Daoy (cell line): Measurements from ENCODE around the gene HELZ2. TPM values are rescaled to one million over a fixed set of nuclear protein-coding genes. Genes with fewer than 3 reads are reported as not detected.
"Not testable (repeated sequence)": the region's sequence is repeated elsewhere in the genome, so short reads cannot be mapped to it uniquely, and the experiment has no call there.

Source experiments
- DNase-seq: peaks from one replicate; pipeline ENCODE4 v3.0.0-alpha.2; 2015; ENCODE audit warnings: low read depth
- total RNA-seq: library from RNA; depleted of rRNA; stranded (reverse); fragments of >200 nt; shearing (Covaris generic); gene quantifications from 2 replicates; pipeline ENCODE4 v1.2.3, GENCODE V29; 2014; rRNA removed

The HELZ2 gene, protein sequence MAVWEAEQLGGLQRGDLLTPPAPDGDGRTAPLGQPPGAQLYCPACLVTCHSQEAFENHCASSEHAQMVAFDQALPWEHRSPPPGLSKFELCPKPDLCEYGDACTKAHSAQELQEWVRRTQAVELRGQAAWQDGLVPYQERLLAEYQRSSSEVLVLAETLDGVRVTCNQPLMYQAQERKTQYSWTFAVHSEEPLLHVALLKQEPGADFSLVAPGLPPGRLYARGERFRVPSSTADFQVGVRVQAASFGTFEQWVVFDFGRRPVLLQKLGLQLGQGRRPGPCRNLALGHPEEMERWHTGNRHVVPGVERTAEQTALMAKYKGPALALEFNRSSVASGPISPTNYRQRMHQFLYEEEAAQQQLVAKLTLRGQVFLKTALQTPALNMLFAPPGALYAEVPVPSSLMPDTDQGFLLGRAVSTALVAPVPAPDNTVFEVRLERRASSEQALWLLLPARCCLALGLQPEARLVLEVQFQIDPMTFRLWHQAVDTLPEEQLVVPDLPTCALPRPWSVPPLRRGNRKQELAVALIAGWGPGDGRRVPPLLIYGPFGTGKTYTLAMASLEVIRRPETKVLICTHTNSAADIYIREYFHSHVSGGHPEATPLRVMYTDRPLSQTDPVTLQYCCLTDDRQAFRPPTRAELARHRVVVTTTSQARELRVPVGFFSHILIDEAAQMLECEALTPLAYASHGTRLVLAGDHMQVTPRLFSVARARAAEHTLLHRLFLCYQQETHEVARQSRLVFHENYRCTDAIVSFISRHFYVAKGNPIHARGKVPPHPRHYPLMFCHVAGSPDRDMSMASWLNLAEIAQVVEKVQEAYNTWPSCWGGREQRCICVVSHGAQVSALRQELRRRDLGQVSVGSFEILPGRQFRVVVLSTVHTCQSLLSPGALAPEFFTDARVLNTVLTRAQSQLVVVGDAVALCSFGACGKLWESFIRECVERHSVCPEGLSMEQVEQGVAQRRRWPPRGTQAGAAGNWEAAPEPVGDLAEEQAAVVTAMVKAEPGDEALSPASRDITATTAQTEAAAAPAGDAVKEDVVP (N-terminal part only)
- total RNA-seq, result 19.2 and 19.3 TPM in 2 replicates

GRCh38 chr20:63574156-63574828 is at the start of gene HELZ2:
TSS of gene HELZ2 (minus strand) at chr20:63574239. CDS start at chr20:63572385, 1,854 bp downstream.
- DNase-seq, result peak; percentile 83

- no peak for DNase-seq
Measured at GRCh38 chr20:63622732-63623131, 48.7 kb upstream of the HELZ2 start.

DNA sequence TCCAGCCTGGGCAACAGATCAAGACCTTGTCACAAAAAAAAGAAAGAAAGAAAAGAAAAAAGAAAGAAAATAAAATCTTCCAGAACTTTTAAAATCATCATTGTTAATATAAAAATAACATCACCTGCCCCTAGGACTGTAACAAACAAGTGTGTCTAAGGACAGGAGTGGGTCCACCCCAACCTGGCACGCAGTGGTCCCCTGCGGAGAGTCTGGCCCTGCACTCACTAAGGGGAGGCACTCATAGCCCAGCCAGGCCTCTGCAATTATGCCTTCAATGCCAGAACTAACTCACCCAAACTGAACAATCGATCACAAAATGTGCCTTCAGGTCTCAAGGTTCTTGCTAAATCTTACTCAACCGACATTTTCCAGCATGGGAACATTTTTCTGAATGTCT is 48.1 kb upstream of the HELZ2 start:
- DNase-seq, result no peak

- DNase-seq, result no peak
Measured at GRCh38 chr20:63620991-63621390, 47.0 kb upstream of the HELZ2 start.

DNA sequence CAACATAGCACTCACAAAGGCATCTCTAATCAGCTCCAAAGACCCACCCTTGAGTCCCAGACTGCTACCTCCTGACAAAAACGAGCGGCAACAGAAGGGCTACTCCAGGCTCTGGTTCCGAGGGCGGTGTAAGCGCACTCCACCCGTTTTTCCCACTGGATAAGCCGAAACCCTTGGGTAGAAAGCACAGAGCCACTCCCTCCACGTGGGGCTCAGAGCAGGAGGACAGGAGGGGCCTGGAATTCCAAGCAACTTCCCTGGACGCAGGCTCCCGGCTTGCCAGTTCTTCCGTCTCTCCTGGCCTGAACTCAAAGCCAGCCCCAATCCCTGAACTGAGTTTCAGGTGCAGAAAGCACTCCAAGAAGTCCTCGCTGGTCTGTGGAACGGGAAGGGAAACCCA is 45.5 kb upstream of the HELZ2 start:
- no peak for DNase-seq

DNA sequence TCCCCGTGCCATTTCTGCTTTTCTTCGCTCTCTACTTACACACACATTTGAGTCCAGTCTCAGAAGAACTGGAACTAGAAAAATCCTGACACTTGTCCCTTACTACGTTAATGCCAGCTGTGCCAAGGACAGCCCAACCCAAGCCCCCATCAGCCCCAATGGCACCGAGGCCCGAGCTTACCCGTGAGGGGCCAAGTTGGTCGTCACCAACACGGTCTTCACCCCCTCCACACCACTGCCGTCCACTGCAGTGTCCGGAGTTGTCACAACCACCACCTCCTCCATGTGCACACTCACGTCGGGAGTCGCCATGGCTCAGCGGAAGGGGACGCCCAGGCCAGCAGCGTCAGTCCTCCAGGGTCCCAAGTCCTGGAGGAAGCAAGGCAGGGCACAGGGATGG is 45.0 kb upstream of the HELZ2 start:
- DNase-seq, result no peak

- DNase-seq, result no peak
Measured at GRCh38 chr20:63618291-63618980, 44.4 kb upstream of the HELZ2 start.

DNA sequence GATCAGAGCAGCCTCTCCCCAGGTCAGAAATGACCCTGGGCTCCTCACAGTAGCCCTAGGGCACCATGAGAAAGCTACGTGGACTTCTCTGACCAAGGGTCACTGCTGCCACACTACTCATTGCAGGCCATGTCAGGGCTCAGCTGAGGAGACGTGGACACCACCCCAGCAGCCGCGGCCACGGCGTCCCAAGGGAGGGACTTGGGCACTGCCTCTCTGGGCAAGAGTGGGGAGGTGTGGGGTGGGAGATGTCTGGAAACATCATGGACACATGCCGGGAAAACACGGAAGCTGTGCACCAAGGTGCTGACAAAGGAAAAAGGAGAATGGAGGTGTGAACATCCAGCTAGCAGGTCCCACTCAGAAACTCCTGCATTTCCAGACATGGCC is 43.8 kb upstream of the HELZ2 start:
- DNase-seq, result no peak

GRCh38 chr20:63617092-63617875 is 43.2 kb upstream of the HELZ2 start:
- DNase-seq, result no peak

GRCh38 chr20:63613863-63614594 is 40.0 kb upstream of the HELZ2 start:
- DNase-seq, result not testable (repeated sequence)

DNA sequence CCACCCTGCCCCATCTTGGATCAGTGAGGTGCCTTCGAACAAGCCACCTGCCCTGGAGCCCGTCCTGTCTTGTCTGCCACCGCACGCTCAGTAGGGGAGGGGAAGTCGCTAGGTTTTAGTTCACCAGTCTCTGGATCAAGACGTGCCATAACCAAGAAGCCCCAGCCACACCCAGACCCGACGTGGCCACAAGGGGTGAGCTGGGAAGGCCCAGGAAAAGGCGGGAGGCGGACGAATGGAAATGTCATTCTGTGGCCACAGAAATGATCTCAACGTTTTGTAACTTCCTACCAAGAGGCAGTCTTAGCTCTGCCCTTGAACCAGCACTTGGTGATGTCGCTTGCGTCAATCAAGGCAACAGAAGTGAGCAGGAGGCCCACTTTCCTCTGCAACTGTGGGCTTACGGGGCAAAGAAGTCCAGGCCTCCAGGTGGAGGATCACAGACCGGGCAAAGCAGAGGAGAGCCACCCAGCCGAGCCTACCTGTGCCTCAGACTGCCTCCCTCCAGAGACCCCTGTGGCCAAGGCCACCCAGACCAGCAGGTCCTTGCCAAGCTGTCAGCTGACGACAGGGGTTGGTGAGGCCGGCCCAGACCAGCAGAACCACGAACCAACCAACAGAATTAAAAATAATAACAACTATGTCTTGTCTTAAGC is 38.4 kb upstream of the HELZ2 start:
- DNase-seq, result no peak

GRCh38 chr20:63611646-63612045 is 37.6 kb upstream of the HELZ2 start:
- DNase-seq, result no peak

GRCh38 chr20:63610581-63611435 is 36.8 kb upstream of the HELZ2 start:
- DNase-seq, result no peak

DNA sequence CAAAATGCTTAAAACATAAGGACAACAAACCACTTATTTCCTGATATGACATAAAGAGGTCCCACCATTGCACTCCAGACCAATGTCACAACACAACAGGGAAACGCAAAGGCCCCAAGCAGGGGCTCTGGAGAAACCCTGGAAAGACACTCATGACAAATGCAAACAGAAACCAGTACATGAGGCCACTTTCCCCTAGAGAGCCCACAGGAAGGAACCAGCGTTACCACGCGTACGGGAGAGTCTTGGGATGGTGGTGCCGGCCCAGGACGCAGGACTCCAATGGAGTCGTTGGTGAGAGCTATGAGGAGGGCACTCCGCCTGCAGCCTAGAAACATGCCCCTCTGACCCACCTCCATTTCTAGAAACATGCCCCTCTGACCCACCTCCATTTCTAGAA is 32.6 kb upstream of the HELZ2 start:
- no peak for DNase-seq

- no peak for DNase-seq
Measured at GRCh38 chr20:63602321-63602720, 28.3 kb upstream of the HELZ2 start.

GRCh38 chr20:63601679-63602078 is 27.6 kb upstream of the HELZ2 start:
- not testable (repeated sequence) for DNase-seq

DNA sequence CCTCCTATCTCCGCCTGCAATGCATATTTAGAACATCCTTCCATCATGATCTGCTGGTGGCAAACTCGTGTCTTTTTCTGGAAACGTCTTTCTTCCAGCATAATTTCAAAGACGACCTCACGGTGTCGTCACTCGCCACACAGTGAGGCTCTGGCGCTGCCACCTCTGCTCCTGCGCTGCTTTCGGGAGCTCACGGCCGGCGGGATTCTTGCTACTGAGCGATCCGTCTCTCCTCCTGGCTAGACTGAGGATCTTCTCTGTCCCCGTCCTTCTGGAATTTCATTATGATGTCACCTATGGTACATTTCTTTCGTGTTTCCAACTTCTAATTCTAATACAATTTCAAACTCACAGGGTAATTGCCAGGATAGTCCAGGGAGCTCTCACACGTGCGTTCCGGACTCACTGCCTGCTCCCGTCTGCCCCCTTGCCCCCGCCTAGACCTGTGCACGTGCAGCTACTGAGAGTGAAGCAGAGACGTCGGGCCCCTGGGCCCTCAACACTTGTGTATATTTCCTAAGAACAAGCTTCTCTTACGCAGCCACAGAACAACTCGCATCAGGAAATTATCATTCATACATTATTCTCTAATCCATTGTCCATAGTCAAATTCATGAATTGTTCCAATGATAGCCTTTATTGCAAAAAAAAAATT is 25.5 kb upstream of the HELZ2 start:
- DNase-seq, result no peak
